H9 (cell line): ENCODE measurements around the gene PAEP. TPM values are rescaled to one million over a fixed set of nuclear protein-coding genes. Genes with fewer than 3 reads are reported as not detected.

Source experiments
- DNase-seq: peaks from one replicate; pipeline ENCODE4 v3.0.0-alpha.2; 2017
- H2AFZ ChIP-seq: one replicate; pipeline ENCODE4 v1.6.1; 2013; ENCODE audit warnings: mild to moderate bottlenecking, low read length, control low read depth, moderate library complexity
- H2AK5ac ChIP-seq: 2 replicates; pipeline ENCODE4 v1.6.1; 2013; ENCODE audit warnings: low read length, control low read depth, mixed read lengths; ENCODE audit not compliant: insufficient read length
- H2BK120ac ChIP-seq: one replicate; pipeline ENCODE4 v1.6.1; 2013; ENCODE audit warnings: low read depth, mild to moderate bottlenecking, low read length, control low read depth, inconsistent platforms; ENCODE audit not compliant: poor library complexity, severe bottlenecking
- H2BK12ac ChIP-seq: 2 replicates; pipeline ENCODE4 v1.6.1; 2013; ENCODE audit warnings: low read length, control low read depth, mixed read lengths, low read depth; ENCODE audit not compliant: insufficient read length
- H2BK15ac ChIP-seq: 2 replicates; pipeline ENCODE4 v1.6.1; 2013; ENCODE audit warnings: low read depth, low read length, control low read depth
- H2BK20ac ChIP-seq: one replicate; pipeline ENCODE4 v1.6.1; 2013; ENCODE audit warnings: low read depth, mild to moderate bottlenecking, low read length, control low read depth, inconsistent platforms; ENCODE audit not compliant: poor library complexity, severe bottlenecking
- H2BK5ac ChIP-seq: 2 replicates; pipeline ENCODE4 v1.6.1; 2013; ENCODE audit warnings: low read length, control low read depth, mixed read lengths; ENCODE audit not compliant: insufficient read length
- H3K14ac ChIP-seq: 2 replicates; pipeline ENCODE4 v1.6.1; 2013; ENCODE audit warnings: low read length, control low read depth; ENCODE audit not compliant: insufficient read depth
- H3K18ac ChIP-seq: 2 replicates; pipeline ENCODE4 v1.6.1; 2013; ENCODE audit warnings: low read depth, mild to moderate bottlenecking, mixed read lengths, low read length, control low read depth; ENCODE audit not compliant: insufficient read length
- H3K23ac ChIP-seq: 2 replicates; pipeline ENCODE4 v1.6.1; 2013; ENCODE audit warnings: low read length, control low read depth, mixed read lengths, low read depth; ENCODE audit not compliant: insufficient read length
- H3K23me2 ChIP-seq: 2 replicates; pipeline ENCODE4 v1.6.1; 2013; ENCODE audit warnings: low read depth, mild to moderate bottlenecking, mixed read lengths, low read length, control low read depth; ENCODE audit not compliant: insufficient read length, poor library complexity, severe bottlenecking
- H3K27ac ChIP-seq: 2 replicates; pipeline ENCODE4 v1.5.1; 2013; ENCODE audit warnings: low read length, control low read depth, mixed read lengths, low read depth; ENCODE audit not compliant: insufficient read length
- H3K27me3 ChIP-seq: 2 replicates; pipeline ENCODE4 v1.6.1; 2013; ENCODE audit warnings: low read length, control low read depth, inconsistent platforms; ENCODE audit not compliant: insufficient read depth
- H3K4ac ChIP-seq: 2 replicates; pipeline ENCODE4 v1.6.1; 2013; ENCODE audit warnings: low read depth, mild to moderate bottlenecking, control low read depth, inconsistent platforms, low read length, moderate library complexity
- H3K4me1 ChIP-seq: 2 replicates; pipeline ENCODE4 v1.6.1; 2013; ENCODE audit warnings: low read length, control low read depth, inconsistent platforms; ENCODE audit not compliant: insufficient read depth
- H3K4me2 ChIP-seq: 2 replicates; pipeline ENCODE4 v1.6.1; 2013; ENCODE audit warnings: low read length, control low read depth, mixed read lengths; ENCODE audit not compliant: insufficient read length, insufficient read depth
- H3K56ac ChIP-seq: 2 replicates; pipeline ENCODE4 v1.6.1; 2013; ENCODE audit warnings: low read depth, mild to moderate bottlenecking, mixed read lengths, low read length, control low read depth; ENCODE audit not compliant: insufficient read length
- H3K79me1 ChIP-seq: 2 replicates; pipeline ENCODE4 v1.6.1; 2013; ENCODE audit warnings: low read depth, mild to moderate bottlenecking, moderate library complexity, low read length, control low read depth, inconsistent platforms; ENCODE audit not compliant: insufficient read depth, poor library complexity, severe bottlenecking
- H3K79me2 ChIP-seq: 2 replicates; pipeline ENCODE4 v1.6.1; 2013; ENCODE audit warnings: low read length, control low read depth, inconsistent platforms; ENCODE audit not compliant: insufficient read depth
- H3K9ac ChIP-seq: 2 replicates; pipeline ENCODE4 v1.6.1; 2013; ENCODE audit warnings: low read length, control low read depth, mixed read lengths; ENCODE audit not compliant: insufficient read length; ENCODE audit errors: extremely low read depth
- H3K9me3 ChIP-seq: one replicate; pipeline ENCODE4 v1.6.1; 2013; ENCODE audit warnings: low read depth, low read length, inconsistent platforms; ENCODE audit not compliant: control insufficient read depth
- H3T11ph ChIP-seq: one replicate; pipeline ENCODE4 v1.6.1; 2013; ENCODE audit warnings: mild to moderate bottlenecking, low read length, control low read depth, inconsistent platforms
- H4K20me1 ChIP-seq: one replicate; pipeline ENCODE4 v1.6.1; 2013; ENCODE audit not compliant: control insufficient read depth, insufficient read length, insufficient read depth
- H4K5ac ChIP-seq: 2 replicates; pipeline ENCODE4 v1.6.1; 2013; ENCODE audit warnings: low read depth, mild to moderate bottlenecking, mixed read lengths, low read length, control low read depth; ENCODE audit not compliant: insufficient read length
- H4K8ac ChIP-seq: replicated peaks from 2 replicates; pipeline ENCODE4 v1.6.1; 2013; ENCODE audit warnings: low read length, control low read depth, mixed read lengths, low read depth; ENCODE audit not compliant: insufficient read length
- H4K91ac ChIP-seq: 2 replicates; pipeline ENCODE4 v1.6.1; 2013; ENCODE audit warnings: low read depth, mild to moderate bottlenecking, moderate library complexity, mixed read lengths, low read length, control low read depth; ENCODE audit not compliant: insufficient read length
- H3K27ac Mint-ChIP-seq, 3 experiments: 2 replicates in 2 of 3; 3 replicates in 1 of 3; pipeline ENCODE4 v1.8.0; 2020 to 2021; ENCODE audit warnings: mixed read lengths in 3 of 3, mild to moderate bottlenecking in 1 of 3, moderate library complexity in 1 of 3
- H3K27me3 Mint-ChIP-seq: 2 replicates; pipeline ENCODE4 v1.8.0; 2021; ENCODE audit warnings: low read depth, mild to moderate bottlenecking, moderate library complexity, mixed read lengths
- H3K36me3 Mint-ChIP-seq, 3 experiments: 2 replicates in 2 of 3; 3 replicates in 1 of 3; pipeline ENCODE4 v1.8.0; 2020 to 2021; ENCODE audit warnings: low read depth in 3 of 3, mixed read lengths in 3 of 3; ENCODE audit not compliant: insufficient read depth in 1 of 3
- H3K4me1 Mint-ChIP-seq, 2 experiments: 2 replicates each; pipeline ENCODE4 v1.8.0; 2020; ENCODE audit warnings: mixed read lengths in 2 of 2
- H3K4me3 Mint-ChIP-seq, 2 experiments: 2 replicates in 1 of 2; 3 replicates in 1 of 2; pipeline ENCODE4 v1.8.0; 2020 to 2021; ENCODE audit warnings: mild to moderate bottlenecking in 2 of 2, mixed read lengths in 2 of 2, moderate library complexity in 1 of 2
- H3K9me3 Mint-ChIP-seq, 2 experiments: 2 replicates in 1 of 2; 3 replicates in 1 of 2; pipeline ENCODE4 v1.8.0; 2020; ENCODE audit warnings: mild to moderate bottlenecking in 2 of 2, mixed read lengths in 2 of 2, moderate library complexity in 1 of 2
- CTCF ChIP-seq: fragments of 200-600 bp; sonication (generic); conservative IDR thresholded peaks from 3 replicates; pipeline ENCODE4 v1.8.0; 2021; ENCODE audit warnings: antibody characterized with exemption, mild to moderate bottlenecking
- WGBS: extraction: QIAGEN DNeasy Blood & Tissue Kit; methylation state at CpG from one replicate; pipeline ENCODE4 v1.1.7; 2013; ENCODE audit warnings: missing lambda C conversion rate, low lambda C conversion rate, mixed read lengths; ENCODE audit not compliant: insufficient read length; ENCODE audit errors: extremely low coverage; 5-methylcytosine and 5-hydroxymethylcytosine counted together
- total RNA-seq: library from RNA; stranded (reverse); gene quantifications from 2 replicates; pipeline ENCODE4 v1.2.1, GENCODE V29; 2021

The PAEP gene
- total RNA-seq, 1 experiment from 2014 or later, result not detected

GRCh38 chr9:135582966-135583687, 21.6 kb downstream of the PAEP start:
- no peak overlapping the region for H2AFZ ChIP-seq
- no peak for DNase-seq
- H3K18ac ChIP-seq, result no peak overlapping the region
- H4K91ac ChIP-seq, result no peak overlapping the region
- peaks cover 15% of the 10 kb centered on the region for H3K27me3 Mint-ChIP-seq
- no peaks in the 10 kb centered on the region for H3K79me2 ChIP-seq
- H3T11ph ChIP-seq, result no peak overlapping the region
- no peak overlapping the region for H3K56ac ChIP-seq
- H3K9me3 Mint-ChIP-seq, result peaks cover 6 to 9% of the 10 kb centered on the region in 2 experiments
- H3K4me1 ChIP-seq, result no peaks in the 10 kb centered on the region
- no peaks in the 10 kb centered on the region for H4K20me1 ChIP-seq
- H3K23me2 ChIP-seq, result no peaks in the 10 kb centered on the region
- H2BK12ac ChIP-seq, result no peak overlapping the region
- H3K9me3 ChIP-seq, result no peaks in the 10 kb centered on the region
- no peak overlapping the region for H2BK120ac ChIP-seq
- no peak overlapping the region for H3K4me2 ChIP-seq
- H3K23ac ChIP-seq, result no peak overlapping the region
- H3K4me1 Mint-ChIP-seq, result peaks cover 0 to 2% of the 10 kb centered on the region in 2 experiments; a peak in 2 of 4 replicates
- H3K4me3 Mint-ChIP-seq, result no peak overlapping the region
- H4K5ac ChIP-seq, result no peak overlapping the region
- TF ChIP-seq CTCF, result no peak
- no peak overlapping the region for H2BK20ac ChIP-seq
- no peak overlapping the region; the same call in 1 of the 2 replicates for H3K14ac ChIP-seq
- no peak overlapping the region for H3K4ac ChIP-seq
- no peak overlapping the region for H3K27ac ChIP-seq
- H3K27me3 ChIP-seq, result no peaks in the 10 kb centered on the region
- H2BK5ac ChIP-seq, result no peak overlapping the region
- H4K8ac ChIP-seq, result no peak overlapping the region
- WGBS, result no CpG with 5 or more reads among the region's 19 CpGs
- peaks cover 0 to 3% (median 0%) of the 10 kb centered on the region in 3 experiments; a peak in 1 of 7 replicates for H3K36me3 Mint-ChIP-seq
- no peak overlapping the region for H2BK15ac ChIP-seq
- H3K27ac Mint-ChIP-seq, result peak overlapping the region in 2 of 3 experiments; percentile 44 to 57; a peak in 1 of 7 replicates
- H3K9ac ChIP-seq, result no peak overlapping the region
- H3K79me1 ChIP-seq, result no peaks in the 10 kb centered on the region
- no peak overlapping the region for H2AK5ac ChIP-seq
